Keratinocyte (primary cell): Measurements from ENCODE around the gene RFTN1.

Experiments used
- EZH2 ChIP-seq: IDR thresholded peaks from one replicate; pipeline ENCODE4 v1.6.1; 2012; ENCODE audit warnings: inconsistent platforms, mild to moderate bottlenecking, low read length, moderate library complexity
- TF ChIP-seq, protein P1 (sequence below), 3 experiments: IDR thresholded peaks in 1 of 3; conservative IDR thresholded peaks in 1 of 3; optimal IDR thresholded peaks in 1 of 3; 2 replicates in 2 of 3; 3 replicates in 1 of 3; pipeline versions ENCODE3 to v1.5.1; 2011; ENCODE audit warnings: low read length in 3 of 3, mild to moderate bottlenecking in 3 of 3, moderate library complexity in 2 of 3, control low read depth in 1 of 3, inconsistent platforms in 1 of 3; ENCODE audit not compliant: insufficient read depth in 2 of 3; ENCODE audit errors: extremely low read depth in 1 of 3

- TF ChIP-seq EZH2, result no peak
- TF ChIP-seq, protein P1, sequence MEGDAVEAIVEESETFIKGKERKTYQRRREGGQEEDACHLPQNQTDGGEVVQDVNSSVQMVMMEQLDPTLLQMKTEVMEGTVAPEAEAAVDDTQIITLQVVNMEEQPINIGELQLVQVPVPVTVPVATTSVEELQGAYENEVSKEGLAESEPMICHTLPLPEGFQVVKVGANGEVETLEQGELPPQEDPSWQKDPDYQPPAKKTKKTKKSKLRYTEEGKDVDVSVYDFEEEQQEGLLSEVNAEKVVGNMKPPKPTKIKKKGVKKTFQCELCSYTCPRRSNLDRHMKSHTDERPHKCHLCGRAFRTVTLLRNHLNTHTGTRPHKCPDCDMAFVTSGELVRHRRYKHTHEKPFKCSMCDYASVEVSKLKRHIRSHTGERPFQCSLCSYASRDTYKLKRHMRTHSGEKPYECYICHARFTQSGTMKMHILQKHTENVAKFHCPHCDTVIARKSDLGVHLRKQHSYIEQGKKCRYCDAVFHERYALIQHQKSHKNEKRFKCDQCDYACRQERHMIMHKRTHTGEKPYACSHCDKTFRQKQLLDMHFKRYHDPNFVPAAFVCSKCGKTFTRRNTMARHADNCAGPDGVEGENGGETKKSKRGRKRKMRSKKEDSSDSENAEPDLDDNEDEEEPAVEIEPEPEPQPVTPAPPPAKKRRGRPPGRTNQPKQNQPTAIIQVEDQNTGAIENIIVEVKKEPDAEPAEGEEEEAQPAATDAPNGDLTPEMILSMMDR (optimal IDR thresholded peaks at IDR 0.05 in 1 of 3, IDR thresholded peaks at IDR 0.05 in 1 of 3, conservative IDR thresholded peaks at IDR 0.05 in 1 of 3; ENCODE audit: extremely low read depth in 1 of 3, insufficient read depth in 2 of 3, low read length in 3 of 3), result no peak
Measured at GRCh38 chr3:16377196-16377595, 136.3 kb downstream of the RFTN1 start.
